Ishikawa (cell line): Measurements from ENCODE around the gene CYTL1.

Experiments
- CEBPB ChIP-seq: IDR thresholded peaks from 2 replicates; pipeline ENCODE4 v1.6.1; 2012
- CREB1 ChIP-seq: IDR thresholded peaks from 2 replicates; pipeline ENCODE4 v1.6.1; 2012; ENCODE audit warnings: low read depth
- EGR1 ChIP-seq: IDR thresholded peaks from 2 replicates; pipeline ENCODE4 v1.6.1; 2012
- EP300 ChIP-seq: IDR thresholded peaks from 2 replicates; pipeline ENCODE4 v1.6.1; 2012; ENCODE audit warnings: borderline replicate concordance
- FOXM1 ChIP-seq: IDR thresholded peaks from 2 replicates; pipeline ENCODE4 v1.6.1; 2012; ENCODE audit warnings: low read depth, borderline replicate concordance
- NFIC ChIP-seq: IDR thresholded peaks from 2 replicates; pipeline ENCODE4 v1.6.1; 2012
- RAD21 ChIP-seq: IDR thresholded peaks from 2 replicates; pipeline ENCODE4 v1.6.1; 2012; ENCODE audit warnings: low read depth
- REST ChIP-seq: IDR thresholded peaks from 2 replicates; pipeline ENCODE4 v1.6.1; 2012; ENCODE audit warnings: low read depth, mild to moderate bottlenecking
- TAF1 ChIP-seq: IDR thresholded peaks from 2 replicates; pipeline ENCODE4 v1.6.1; 2012; ENCODE audit warnings: low read depth, mild to moderate bottlenecking
- TCF12 ChIP-seq: IDR thresholded peaks from 2 replicates; pipeline ENCODE4 v1.6.1; 2012; ENCODE audit warnings: low read depth
- TEAD4 ChIP-seq: IDR thresholded peaks from 2 replicates; pipeline ENCODE4 v1.6.1; 2012
- YY1 ChIP-seq: IDR thresholded peaks from 2 replicates; pipeline ENCODE4 v1.6.1; 2012; ENCODE audit warnings: low read depth
- ZBTB7A ChIP-seq: IDR thresholded peaks from 2 replicates; pipeline ENCODE4 v1.6.1; 2012; ENCODE audit warnings: low read depth
- TF ChIP-seq, protein P1 (sequence below): IDR thresholded peaks from 2 replicates; pipeline ENCODE4 v1.6.1; 2012
- TF ChIP-seq, protein P2 (sequence below): IDR thresholded peaks from 2 replicates; pipeline ENCODE4 v1.6.1; 2012

Gene CYTL1

DNA sequence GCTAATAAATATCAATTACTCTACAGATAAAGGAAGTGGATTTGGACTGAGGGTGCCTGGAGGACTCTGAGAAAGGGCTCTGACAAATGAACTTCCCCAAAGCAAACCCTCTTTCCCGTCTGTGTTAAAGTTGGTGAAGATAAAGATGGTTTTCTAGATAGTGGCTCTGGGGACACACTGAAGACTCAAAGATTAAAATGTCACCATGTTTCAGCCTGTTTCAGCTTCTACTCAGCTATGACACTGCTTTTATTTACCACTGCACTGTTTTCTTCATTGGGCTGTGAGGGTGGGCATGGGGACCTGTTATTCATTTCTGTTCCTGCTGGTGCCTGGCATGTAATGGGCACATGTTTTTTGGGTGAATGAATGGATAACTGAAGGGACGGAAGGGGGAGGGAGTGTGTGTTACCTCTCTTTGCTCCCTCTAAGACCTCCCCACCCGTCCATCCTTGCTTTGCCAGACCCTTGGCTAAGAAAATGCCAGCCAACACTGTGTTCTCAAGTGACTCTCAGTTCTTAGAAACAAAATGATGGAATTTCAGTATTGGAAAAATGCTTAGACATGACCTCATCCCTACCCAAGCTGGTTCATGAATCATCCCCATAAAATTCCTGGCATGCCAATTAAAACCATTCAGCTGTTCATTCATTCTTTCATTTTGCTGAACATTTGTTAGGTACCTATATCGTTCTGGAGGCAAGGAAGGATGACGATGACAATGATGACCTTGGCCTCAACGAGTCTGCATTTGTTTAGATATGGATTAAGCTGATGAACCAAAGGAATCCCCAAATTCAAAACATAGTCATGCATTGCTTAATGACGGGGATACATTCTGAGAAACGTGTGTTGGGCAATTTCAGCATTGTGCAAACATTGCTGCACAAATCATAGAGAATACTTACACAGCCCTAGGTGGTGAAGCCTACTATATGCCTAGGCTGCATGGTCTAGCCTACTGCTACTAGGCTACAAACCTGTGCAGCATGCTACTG is 18.6 kb upstream of the CYTL1 start:
- TF ChIP-seq FOXM1 (0 out of 2 replicates have a peak, but pooled peaks have one; percentile 56), TAF1 (no peak), CEBPB (peak; percentile 90), EP300 (peak; percentile 91), ZBTB7A (no peak), EGR1 (no peak), TCF12 (peak; percentile 81), NFIC (no peak; the same call in 1 of the 2 replicates), YY1 (0 out of 2 replicates have a peak, but pooled peaks have one; percentile 20), TEAD4 (peak; percentile 99), REST (no peak), RAD21 (no peak), CREB1 (no peak)
- TF ChIP-seq, protein P1, sequence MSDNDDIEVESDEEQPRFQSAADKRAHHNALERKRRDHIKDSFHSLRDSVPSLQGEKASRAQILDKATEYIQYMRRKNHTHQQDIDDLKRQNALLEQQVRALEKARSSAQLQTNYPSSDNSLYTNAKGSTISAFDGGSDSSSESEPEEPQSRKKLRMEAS = no peak; the same call in 1 of the 2 replicates
- TF ChIP-seq, protein P2, sequence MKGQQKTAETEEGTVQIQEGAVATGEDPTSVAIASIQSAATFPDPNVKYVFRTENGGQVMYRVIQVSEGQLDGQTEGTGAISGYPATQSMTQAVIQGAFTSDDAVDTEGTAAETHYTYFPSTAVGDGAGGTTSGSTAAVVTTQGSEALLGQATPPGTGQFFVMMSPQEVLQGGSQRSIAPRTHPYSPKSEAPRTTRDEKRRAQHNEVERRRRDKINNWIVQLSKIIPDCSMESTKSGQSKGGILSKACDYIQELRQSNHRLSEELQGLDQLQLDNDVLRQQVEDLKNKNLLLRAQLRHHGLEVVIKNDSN = no peak

GRCh38 chr4:5036239-5036638 is 17.0 kb upstream of the CYTL1 start:
- TF ChIP-seq TEAD4 (no peak), YY1 (no peak), TAF1 (no peak), RAD21 (no peak)

- TF ChIP-seq RAD21 (no peak), REST (no peak), CEBPB (no peak), TAF1 (no peak), FOXM1 (no peak), YY1 (no peak), TEAD4 (no peak), NFIC (no peak), ZBTB7A (no peak), EP300 (no peak), TCF12 (no peak)
- TF ChIP-seq, protein P1 = no peak
Observed at GRCh38 chr4:5034206-5034605, 14.9 kb upstream of the CYTL1 start.

- no peak for TF ChIP-seq RAD21
Observed at GRCh38 chr4:5033281-5033841, 14.1 kb upstream of the CYTL1 start.

DNA sequence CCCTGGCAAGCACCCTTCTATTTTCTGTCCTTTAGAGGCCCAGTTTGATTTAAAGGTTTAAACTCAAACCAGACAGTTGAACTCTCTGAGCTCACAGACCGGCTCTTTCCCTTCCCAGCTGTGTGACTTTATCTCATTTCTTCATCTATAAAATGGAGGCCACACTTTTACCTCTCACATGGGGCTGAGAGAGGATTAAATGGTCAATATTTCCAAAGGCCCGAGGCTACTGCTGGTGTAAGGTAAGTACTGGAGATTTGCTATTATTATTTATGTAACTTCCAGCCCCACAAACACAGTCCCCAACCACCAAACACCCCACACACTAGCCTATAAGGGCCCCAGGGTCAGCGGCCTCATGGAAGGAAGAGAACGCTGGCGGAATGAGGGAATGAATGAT is 13.6 kb upstream of the CYTL1 start:
- no peak for TF ChIP-seq TAF1
- no peak for TF ChIP-seq ZBTB7A
- TF ChIP-seq RAD21 = no peak
- TF ChIP-seq NFIC = no peak
- TF ChIP-seq, protein P1 = no peak
- no peak for TF ChIP-seq CREB1
- TF ChIP-seq FOXM1 = no peak
- no peak for TF ChIP-seq EP300
- TF ChIP-seq YY1 = no peak
- TF ChIP-seq, protein P2 = no peak
- no peak for TF ChIP-seq EGR1
- no peak for TF ChIP-seq CEBPB
- no peak for TF ChIP-seq TCF12
- TF ChIP-seq TEAD4 = no peak
- TF ChIP-seq REST = no peak
